HEK293 (cell line): ENCODE results near the gene GSN.
A peak's percentile ranks its signal among the peaks of the same experiment; 100 is the strongest.

Experiments
- CTCF ChIA-PET: fragments of 350-600 bp; formaldehyde crosslinking; extraction: SDS; loops from one replicate; lab custom pipeline; 2021; ENCODE audit warnings: antibody characterized with exemption; lab: Yijun Ruan, JAX
- POLR2A ChIA-PET: fragments of 300-600 bp; formaldehyde crosslinking; extraction: SDS; loops from one replicate; lab custom pipeline; 2020; ENCODE audit warnings: antibody characterized with exemption, inconsistent platforms; lab: Yijun Ruan, JAX
- H3K27ac ChIP-seq: fragments of 200-500 bp; sonication (Bioruptor generic); 2 replicates; pipeline ENCODE4 v1.5.1; 2014; ENCODE audit warnings: low read depth, low read length, control low read depth, inconsistent platforms; ENCODE audit errors: extremely low read depth
- H3K36me3 ChIP-seq, 2 experiments: fragments of 200-500 bp in 1 of 2; sonication (Bioruptor generic) in 1 of 2; 1 replicate in 1 of 2; 2 replicates in 1 of 2; pipeline ENCODE4 v1.5.1; 2014 to 2017; ENCODE audit warnings: inconsistent platforms in 2 of 2, low read length in 2 of 2; ENCODE audit not compliant: control insufficient read depth in 2 of 2, insufficient read depth in 1 of 2
- H3K4me1 ChIP-seq: fragments of 200-500 bp; sonication (Bioruptor generic); 2 replicates; pipeline ENCODE4 v1.5.1; 2014; ENCODE audit warnings: mild to moderate bottlenecking, low read length, inconsistent platforms; ENCODE audit not compliant: control insufficient read depth, insufficient read depth
- H3K4me3 ChIP-seq: 2 replicates; pipeline ENCODE4 v1.5.1; 2011; ENCODE audit warnings: low read depth, mild to moderate bottlenecking, control low read depth, low read length, moderate library complexity
- H3K9me3 ChIP-seq: fragments of 200-500 bp; sonication (Bioruptor generic); 2 replicates; pipeline ENCODE4 v1.5.1; 2014; ENCODE audit warnings: low read depth, low read length, inconsistent platforms; ENCODE audit not compliant: control insufficient read depth, insufficient read depth
- PRDM2 ChIP-seq: fragments of 450-650 bp; formaldehyde crosslinking; IDR thresholded peaks from 2 replicates; pipeline ENCODE4 v1.5.1; 2016; ENCODE audit warnings: missing biosample characterization, missing genetic modification characterization, borderline replicate concordance
- ZNF26 ChIP-seq: fragments of 450-650 bp; formaldehyde crosslinking; IDR thresholded peaks from 2 replicates; pipeline ENCODE4 v1.5.1; 2016; ENCODE audit warnings: missing biosample characterization, missing genetic modification characterization
- ZNF692 ChIP-seq: fragments of 450-650 bp; formaldehyde crosslinking; IDR thresholded peaks from 2 replicates; pipeline ENCODE4 v1.5.1; 2016; ENCODE audit warnings: missing biosample characterization, missing genetic modification characterization
- ZNF792 ChIP-seq: fragments of 450-650 bp; formaldehyde crosslinking; IDR thresholded peaks from 2 replicates; pipeline ENCODE4 v1.5.1; 2016; ENCODE audit warnings: missing biosample characterization, missing genetic modification characterization
- ZSCAN30 ChIP-seq: fragments of 450-650 bp; IDR thresholded peaks from 2 replicates; pipeline ENCODE4 v1.5.1; 2018; ENCODE audit warnings: missing biosample characterization, mild to moderate bottlenecking, missing genetic modification characterization, moderate library complexity

The GSN gene

GRCh38 chr9:121281614-121282276 is 13.8 kb downstream of the GSN start (continued):
- TF ChIP-seq ZNF26 (tag by site-specific recombination) = no peak
- TF ChIP-seq ZNF792 (tag by site-specific recombination) = no peak
- TF ChIP-seq ZSCAN30 (tag by site-specific recombination) = no peak

- Histone ChIP-seq H3K4me3 (no peak overlapping the region), H3K4me1 (peaks cover 9% of the 10 kb centered on the region; the same call in 1 of the 2 replicates)
- POLR2A ChIA-PET = interaction anchor here (0.9 to 1.7 kb wide), 3 partner anchors 15 to 81 kb away, joined by 3 to 4 read pairs (median 3); partner anchors contain the start of genes GSN and RAB14
These were observed 14.5 kb downstream of the GSN start for GRCh38 chr9:121282277-121283079.

More at GRCh38 chr9:121282277-121283079, 14.5 kb downstream of the GSN start:
- Histone ChIP-seq H3K36me3 (no peaks in the 10 kb centered on the region), H3K9me3 (no peaks in the 10 kb centered on the region), H3K27ac (no peak overlapping the region)
- CTCF ChIA-PET = interaction anchor here (0.6 to 3.9 kb wide), 8 partner anchors 11 to 676 kb away, joined by 3 to 40 read pairs (median 4); no protein-coding TSS in a partner anchor
- TF ChIP-seq PRDM2 (tag by site-specific recombination) (no peak), ZNF692 (tag by site-specific recombination) (peak; percentile 0; the same call in 1 of the 2 replicates)
